ENCODE results near the gene ALPG. TPM values are rescaled to one million over a fixed set of nuclear protein-coding genes. Genes with fewer than 3 reads are reported as not detected.

The ALPG gene
- total RNA-seq, 1 experiment from 2014 or later = 65.3 TPM

DNA sequence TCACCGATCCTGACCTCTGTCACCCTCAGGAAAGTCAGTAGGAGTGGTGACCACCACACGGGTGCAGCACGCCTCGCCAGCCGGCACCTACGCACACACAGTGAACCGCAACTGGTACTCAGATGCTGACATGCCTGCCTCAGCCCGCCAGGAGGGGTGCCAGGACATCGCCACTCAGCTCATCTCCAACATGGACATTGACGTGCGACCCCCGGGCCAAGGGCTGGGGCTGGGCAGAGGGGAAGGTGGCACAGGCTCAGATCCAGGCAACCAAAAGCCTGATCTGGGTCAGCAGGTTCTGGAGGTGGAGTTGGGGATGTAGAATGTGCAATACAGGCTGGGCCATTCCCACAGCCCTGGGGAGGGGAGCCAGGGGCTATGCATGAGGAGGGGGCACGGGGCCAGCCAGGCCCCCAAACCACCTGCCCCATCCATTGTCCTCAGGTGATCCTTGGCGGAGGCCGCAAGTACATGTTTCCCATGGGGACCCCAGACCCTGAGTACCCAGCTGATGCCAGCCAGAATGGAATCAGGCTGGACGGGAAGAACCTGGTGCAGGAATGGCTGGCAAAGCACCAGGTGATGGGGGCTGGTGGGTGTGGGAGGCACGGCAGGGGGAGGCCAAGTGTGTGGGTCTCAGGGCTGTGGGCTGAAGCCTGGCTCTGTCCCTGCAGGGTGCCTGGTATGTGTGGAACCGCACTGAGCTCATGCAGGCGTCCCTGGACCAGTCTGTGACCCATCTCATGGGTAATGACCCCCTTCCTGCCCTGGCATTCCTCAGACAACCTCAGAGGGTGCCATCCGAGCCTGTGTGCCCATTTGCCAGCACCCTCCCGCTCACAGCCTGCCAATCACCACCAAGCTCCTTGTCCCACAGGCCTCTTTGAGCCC lies 50.7 kb downstream of the ALPG start:
- Histone ChIP-seq H3K4me3 (ENCODE audit: low read depth in 2 of 2, low read length in 2 of 2) (no peak overlapping the region), H3K4me1 (ENCODE audit: control insufficient read depth, insufficient read depth, low read length) (no peaks in the 10 kb centered on the region), H3K9me3 (ENCODE audit: control insufficient read depth, insufficient read depth, low read depth, low read length) (no peaks in the 10 kb centered on the region), H3K27ac (ENCODE audit: low read length) (no peak overlapping the region), H3K36me3 (ENCODE audit: control insufficient read depth, insufficient read depth, low read length) (no peaks in the 10 kb centered on the region), H3K27me3 (ENCODE audit: control insufficient read depth, insufficient read depth, low read length) (no peaks in the 10 kb centered on the region; the same call in 1 of the 2 replicates)
- CTCF ChIA-PET = interaction anchor here (0.6 kb wide), 2 partner anchors 66 to 659 kb away, joined by 5 to 9 read pairs; no protein-coding TSS in a partner anchor
- in situ Hi-C loops (cut with HindIII; ENCODE audit: low pct_unique_long_range_greater_than_20kb, low sequenced_read_pairs) (no loop called here), intact Hi-C loops (cut with micrococcal nuclease; ENCODE audit: unreplicated experiment) (no loop called here)
- DNase-seq (ENCODE audit: low read depth, low spot score) = no peak
- TF ChIP-seq, protein P1, sequence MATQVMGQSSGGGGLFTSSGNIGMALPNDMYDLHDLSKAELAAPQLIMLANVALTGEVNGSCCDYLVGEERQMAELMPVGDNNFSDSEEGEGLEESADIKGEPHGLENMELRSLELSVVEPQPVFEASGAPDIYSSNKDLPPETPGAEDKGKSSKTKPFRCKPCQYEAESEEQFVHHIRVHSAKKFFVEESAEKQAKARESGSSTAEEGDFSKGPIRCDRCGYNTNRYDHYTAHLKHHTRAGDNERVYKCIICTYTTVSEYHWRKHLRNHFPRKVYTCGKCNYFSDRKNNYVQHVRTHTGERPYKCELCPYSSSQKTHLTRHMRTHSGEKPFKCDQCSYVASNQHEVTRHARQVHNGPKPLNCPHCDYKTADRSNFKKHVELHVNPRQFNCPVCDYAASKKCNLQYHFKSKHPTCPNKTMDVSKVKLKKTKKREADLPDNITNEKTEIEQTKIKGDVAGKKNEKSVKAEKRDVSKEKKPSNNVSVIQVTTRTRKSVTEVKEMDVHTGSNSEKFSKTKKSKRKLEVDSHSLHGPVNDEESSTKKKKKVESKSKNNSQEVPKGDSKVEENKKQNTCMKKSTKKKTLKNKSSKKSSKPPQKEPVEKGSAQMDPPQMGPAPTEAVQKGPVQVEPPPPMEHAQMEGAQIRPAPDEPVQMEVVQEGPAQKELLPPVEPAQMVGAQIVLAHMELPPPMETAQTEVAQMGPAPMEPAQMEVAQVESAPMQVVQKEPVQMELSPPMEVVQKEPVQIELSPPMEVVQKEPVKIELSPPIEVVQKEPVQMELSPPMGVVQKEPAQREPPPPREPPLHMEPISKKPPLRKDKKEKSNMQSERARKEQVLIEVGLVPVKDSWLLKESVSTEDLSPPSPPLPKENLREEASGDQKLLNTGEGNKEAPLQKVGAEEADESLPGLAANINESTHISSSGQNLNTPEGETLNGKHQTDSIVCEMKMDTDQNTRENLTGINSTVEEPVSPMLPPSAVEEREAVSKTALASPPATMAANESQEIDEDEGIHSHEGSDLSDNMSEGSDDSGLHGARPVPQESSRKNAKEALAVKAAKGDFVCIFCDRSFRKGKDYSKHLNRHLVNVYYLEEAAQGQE (IDR thresholded peaks at IDR 0.05; ENCODE audit: insufficient read depth in 1 of 2, low read depth in 2 of 2, low read length in 1 of 2) = no peak
- TF ChIP-seq TCF7L2 (IDR thresholded peaks at IDR 0.05; ENCODE audit: low read depth, low read length) (no peak), SIN3A (IDR thresholded peaks at IDR 0.05; ENCODE audit: borderline replicate concordance, insufficient read depth, low read depth, low read length) (no peak), POLR2AphosphoS5 (IDR thresholded peaks at IDR 0.05; ENCODE audit: low read depth, low read length) (no peak)
- TF ChIP-seq, protein P2, sequence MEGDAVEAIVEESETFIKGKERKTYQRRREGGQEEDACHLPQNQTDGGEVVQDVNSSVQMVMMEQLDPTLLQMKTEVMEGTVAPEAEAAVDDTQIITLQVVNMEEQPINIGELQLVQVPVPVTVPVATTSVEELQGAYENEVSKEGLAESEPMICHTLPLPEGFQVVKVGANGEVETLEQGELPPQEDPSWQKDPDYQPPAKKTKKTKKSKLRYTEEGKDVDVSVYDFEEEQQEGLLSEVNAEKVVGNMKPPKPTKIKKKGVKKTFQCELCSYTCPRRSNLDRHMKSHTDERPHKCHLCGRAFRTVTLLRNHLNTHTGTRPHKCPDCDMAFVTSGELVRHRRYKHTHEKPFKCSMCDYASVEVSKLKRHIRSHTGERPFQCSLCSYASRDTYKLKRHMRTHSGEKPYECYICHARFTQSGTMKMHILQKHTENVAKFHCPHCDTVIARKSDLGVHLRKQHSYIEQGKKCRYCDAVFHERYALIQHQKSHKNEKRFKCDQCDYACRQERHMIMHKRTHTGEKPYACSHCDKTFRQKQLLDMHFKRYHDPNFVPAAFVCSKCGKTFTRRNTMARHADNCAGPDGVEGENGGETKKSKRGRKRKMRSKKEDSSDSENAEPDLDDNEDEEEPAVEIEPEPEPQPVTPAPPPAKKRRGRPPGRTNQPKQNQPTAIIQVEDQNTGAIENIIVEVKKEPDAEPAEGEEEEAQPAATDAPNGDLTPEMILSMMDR (IDR thresholded peaks at IDR 0.05) = no peak
- ATAC-seq = peak; percentile 54; the same call in 1 of the 2 replicates
- BruUV-seq (replicated peaks) = no TSS peak
- POLR2A ChIA-PET = no interaction called here

DNA sequence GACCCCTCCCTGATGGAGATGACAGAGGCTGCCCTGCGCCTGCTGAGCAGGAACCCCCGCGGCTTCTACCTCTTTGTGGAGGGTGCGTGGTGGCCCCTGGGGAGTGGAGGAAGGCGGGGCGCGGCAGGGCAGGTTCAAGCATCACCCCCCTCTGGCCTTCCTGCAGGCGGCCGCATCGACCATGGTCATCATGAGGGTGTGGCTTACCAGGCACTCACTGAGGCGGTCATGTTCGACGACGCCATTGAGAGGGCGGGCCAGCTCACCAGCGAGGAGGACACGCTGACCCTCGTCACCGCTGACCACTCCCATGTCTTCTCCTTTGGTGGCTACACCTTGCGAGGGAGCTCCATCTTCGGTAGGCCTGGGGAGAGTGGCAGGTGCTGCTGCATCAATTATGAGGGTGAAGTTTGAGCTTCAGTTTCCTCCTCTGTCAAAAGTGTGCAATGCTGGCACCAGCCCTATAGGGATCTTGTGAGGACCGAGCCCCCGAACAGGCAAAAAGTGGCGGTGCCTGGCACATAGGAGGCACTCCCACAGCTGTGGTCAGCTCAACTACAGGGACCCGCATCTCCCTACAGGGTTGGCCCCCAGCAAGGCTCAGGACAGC lies 51.5 kb downstream of the ALPG start:
- intact Hi-C loops (cut with micrococcal nuclease; ENCODE audit: unreplicated experiment) = no loop called here
- CTCF ChIA-PET = interaction anchor here (0.6 kb wide), 1 partner anchor 660 kb away, joined by 5 read pairs; no protein-coding TSS in a partner anchor

More for the DNA sequence above, 51.5 kb downstream of the ALPG start:
- TF ChIP-seq, protein P1 (IDR thresholded peaks at IDR 0.05; ENCODE audit: insufficient read depth in 1 of 2, low read depth in 2 of 2, low read length in 1 of 2) = no peak
- TF ChIP-seq SIN3A (IDR thresholded peaks at IDR 0.05; ENCODE audit: borderline replicate concordance, insufficient read depth, low read depth, low read length) (no peak), TCF7L2 (IDR thresholded peaks at IDR 0.05; ENCODE audit: low read depth, low read length) (no peak), POLR2AphosphoS5 (IDR thresholded peaks at IDR 0.05; ENCODE audit: low read depth, low read length) (no peak)
- TF ChIP-seq, protein P2 (IDR thresholded peaks at IDR 0.05) = no peak
- ATAC-seq (peak; percentile 25; the same call in 1 of the 2 replicates), DNase-seq (ENCODE audit: low read depth, low spot score) (no peak)
- in situ Hi-C loops (cut with HindIII; ENCODE audit: low pct_unique_long_range_greater_than_20kb, low sequenced_read_pairs) = no loop called here
- Histone ChIP-seq H3K27me3 (ENCODE audit: control insufficient read depth, insufficient read depth, low read length) (no peaks in the 10 kb centered on the region; the same call in 1 of the 2 replicates), H3K27ac (ENCODE audit: low read length) (no peak overlapping the region), H3K9me3 (ENCODE audit: control insufficient read depth, insufficient read depth, low read depth, low read length) (no peaks in the 10 kb centered on the region), H3K36me3 (ENCODE audit: control insufficient read depth, insufficient read depth, low read length) (no peaks in the 10 kb centered on the region), H3K4me3 (ENCODE audit: low read depth in 2 of 2, low read length in 2 of 2) (no peak overlapping the region), H3K4me1 (ENCODE audit: control insufficient read depth, insufficient read depth, low read length) (no peaks in the 10 kb centered on the region)
- POLR2A ChIA-PET = no interaction called here
- no TSS peak for BruUV-seq (replicated peaks)
